HepG2 (cell line): Measurements from ENCODE around the gene PAPSS2. TPM values are rescaled to one million over a fixed set of nuclear protein-coding genes. Genes with fewer than 3 reads are reported as not detected.

ENCODE experiments used
- KLF9 ChIP-seq: IDR thresholded peaks from 2 replicates; pipeline ENCODE4 v1.6.1; 2016; ENCODE audit warnings: low read depth
- MXI1 ChIP-seq: IDR thresholded peaks from 3 replicates; pipeline ENCODE4 v1.6.1; 2012; ENCODE audit warnings: low read depth, low read length, inconsistent platforms, borderline replicate concordance
- NCOA1 ChIP-seq: sonication (generic); formaldehyde crosslinking; IDR thresholded peaks from 2 replicates; pipeline ENCODE4 v1.9.0; 2021; ENCODE audit warnings: missing genetic modification reagents
- RBAK ChIP-seq: sonication (generic); formaldehyde crosslinking; IDR thresholded peaks from 2 replicates; pipeline ENCODE4 v1.5.1; 2020; ENCODE audit warnings: mild to moderate bottlenecking, missing genetic modification reagents
- TARDBP ChIP-seq: sonication (generic); formaldehyde crosslinking; IDR thresholded peaks from 2 replicates; pipeline ENCODE4 v1.8.0; 2022; ENCODE audit warnings: mild to moderate bottlenecking, missing genetic modification reagents
- ZNF256 ChIP-seq: sonication (generic); formaldehyde crosslinking; conservative IDR thresholded peaks from 2 replicates; pipeline ENCODE4 v1.4.0; 2020; ENCODE audit warnings: missing genetic modification reagents
- ZNF367 ChIP-seq: sonication (generic); formaldehyde crosslinking; IDR thresholded peaks from 2 replicates; pipeline ENCODE4 v1.4.0; 2020; ENCODE audit warnings: missing genetic modification reagents, borderline replicate concordance
- ZNF382 ChIP-seq: sonication (generic); formaldehyde crosslinking; IDR thresholded peaks from 2 replicates; pipeline ENCODE4 v1.5.0; 2020; ENCODE audit warnings: missing genetic modification reagents, mild to moderate bottlenecking, borderline replicate concordance
- ZNF563 ChIP-seq: sonication (generic); formaldehyde crosslinking; IDR thresholded peaks from 2 replicates; pipeline ENCODE4 v1.8.0; 2022; ENCODE audit warnings: mild to moderate bottlenecking, moderate library complexity, missing genetic modification reagents
- ZNF772 ChIP-seq: sonication (generic); formaldehyde crosslinking; IDR thresholded peaks from 2 replicates; pipeline ENCODE4 v1.5.0; 2020; ENCODE audit warnings: mild to moderate bottlenecking, missing genetic modification reagents
- ZSCAN9 ChIP-seq: IDR thresholded peaks from 2 replicates; pipeline ENCODE4 v1.6.1; 2016; ENCODE audit warnings: borderline replicate concordance
- polyA plus RNA-seq, 8 experiments: library from polyadenylated mRNA; depleted of rRNA in 3 of 8; stranded (reverse) in 7 of 8; unstranded in 1 of 8; fragments of >200 nt; fragmentation: Illumina TruSeq in 4 of 8; extraction: Trizol in 4 of 8; gene quantifications; 2 replicates each; pipeline versions ENCODE4 v1.2.1 to v1.2.3, GENCODE V29; 2011 to 2016; ENCODE audit warnings: low read depth in 4 of 8, missing spikeins in 1 of 8, mixed read lengths in 1 of 8; ENCODE audit not compliant: insufficient read depth in 1 of 8
- total RNA-seq, 5 experiments: library from RNA; depleted of rRNA; stranded (reverse); fragments of >200 nt; fragmentation: Illumina TruSeq; extraction: Trizol; gene quantifications; 2 replicates each; pipeline ENCODE4 v1.2.3, GENCODE V29; 2016; ENCODE audit warnings: low read depth in 1 of 5
- TF ChIP-seq, protein P1 (sequence below): sonication (generic); formaldehyde crosslinking; IDR thresholded peaks from 2 replicates; pipeline ENCODE4 v1.9.0; 2022; ENCODE audit warnings: low read depth, missing genetic modification reagents
- TF ChIP-seq, protein P2 (sequence below): sonication (generic); formaldehyde crosslinking; IDR thresholded peaks from 2 replicates; pipeline ENCODE4 v1.5.1; 2020; ENCODE audit warnings: missing genetic modification reagents, mild to moderate bottlenecking, borderline replicate concordance
- TF ChIP-seq, protein P3 (sequence below): IDR thresholded peaks from 2 replicates; pipeline ENCODE4 v1.6.1; 2016
- TF ChIP-seq, protein P4 (sequence below): IDR thresholded peaks from 2 replicates; pipeline ENCODE4 v1.6.1; 2016; ENCODE audit warnings: missing compliant biosample characterization, missing genetic modification reagents, borderline replicate concordance
- TF ChIP-seq, protein P5 (sequence below): sonication (generic); formaldehyde crosslinking; IDR thresholded peaks from 2 replicates; pipeline ENCODE4 v1.5.1; 2020; ENCODE audit warnings: missing genetic modification reagents, mild to moderate bottlenecking, borderline replicate concordance

Gene PAPSS2
- total and polyA plus RNA-seq, 2 of the 13 experiments (the other 11 are each of a cell fraction or from before 2014, with no cell fraction given), result 0.11 to 0.12 TPM

DNA sequence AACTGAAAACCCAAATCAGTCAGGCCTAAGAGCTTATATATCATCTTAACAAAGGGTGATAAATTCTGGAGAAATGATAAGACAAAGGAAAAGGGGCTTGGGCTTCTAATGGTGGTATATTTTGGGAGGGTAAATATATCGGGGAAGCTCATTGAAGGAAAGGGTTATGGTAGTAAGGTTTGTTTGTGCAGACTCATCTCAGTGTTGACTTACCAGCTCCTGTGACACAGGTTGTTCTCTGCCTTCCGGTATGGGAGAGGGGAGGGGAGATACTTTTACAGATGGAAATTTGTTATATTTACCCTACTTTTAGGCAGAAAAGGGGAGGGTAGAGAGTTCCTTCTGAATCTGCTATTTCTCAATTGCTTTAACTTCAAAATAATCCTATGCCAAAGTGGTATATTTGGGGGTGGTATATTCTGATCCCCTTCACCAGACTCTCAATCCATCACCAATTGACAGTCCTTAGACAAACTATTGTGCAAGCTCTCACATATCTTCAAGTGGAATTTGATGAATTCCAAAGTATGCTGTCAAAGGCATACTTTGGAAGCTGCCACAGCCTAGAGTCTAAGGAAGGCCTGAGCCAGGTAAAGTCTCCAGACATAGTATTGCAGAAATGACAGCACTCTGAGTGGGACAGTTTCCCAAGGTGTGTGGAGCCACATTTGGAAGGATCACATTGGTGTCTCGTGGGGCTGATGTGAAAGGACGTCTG lies 13.3 kb upstream of the PAPSS2 start (continued):
- TF ChIP-seq ZNF563 (CRISPR knock-in tag), result no peak
- TF ChIP-seq, protein P1, sequence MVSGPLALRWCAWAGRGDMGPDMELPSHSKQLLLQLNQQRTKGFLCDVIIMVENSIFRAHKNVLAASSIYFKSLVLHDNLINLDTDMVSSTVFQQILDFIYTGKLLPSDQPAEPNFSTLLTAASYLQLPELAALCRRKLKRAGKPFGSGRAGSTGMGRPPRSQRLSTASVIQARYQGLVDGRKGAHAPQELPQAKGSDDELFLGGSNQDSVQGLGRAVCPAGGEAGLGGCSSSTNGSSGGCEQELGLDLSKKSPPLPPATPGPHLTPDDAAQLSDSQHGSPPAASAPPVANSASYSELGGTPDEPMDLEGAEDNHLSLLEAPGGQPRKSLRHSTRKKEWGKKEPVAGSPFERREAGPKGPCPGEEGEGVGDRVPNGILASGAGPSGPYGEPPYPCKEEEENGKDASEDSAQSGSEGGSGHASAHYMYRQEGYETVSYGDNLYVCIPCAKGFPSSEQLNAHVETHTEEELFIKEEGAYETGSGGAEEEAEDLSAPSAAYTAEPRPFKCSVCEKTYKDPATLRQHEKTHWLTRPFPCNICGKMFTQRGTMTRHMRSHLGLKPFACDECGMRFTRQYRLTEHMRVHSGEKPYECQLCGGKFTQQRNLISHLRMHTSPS (CRISPR knock-in tag), result no peak
- TF ChIP-seq, protein P2, sequence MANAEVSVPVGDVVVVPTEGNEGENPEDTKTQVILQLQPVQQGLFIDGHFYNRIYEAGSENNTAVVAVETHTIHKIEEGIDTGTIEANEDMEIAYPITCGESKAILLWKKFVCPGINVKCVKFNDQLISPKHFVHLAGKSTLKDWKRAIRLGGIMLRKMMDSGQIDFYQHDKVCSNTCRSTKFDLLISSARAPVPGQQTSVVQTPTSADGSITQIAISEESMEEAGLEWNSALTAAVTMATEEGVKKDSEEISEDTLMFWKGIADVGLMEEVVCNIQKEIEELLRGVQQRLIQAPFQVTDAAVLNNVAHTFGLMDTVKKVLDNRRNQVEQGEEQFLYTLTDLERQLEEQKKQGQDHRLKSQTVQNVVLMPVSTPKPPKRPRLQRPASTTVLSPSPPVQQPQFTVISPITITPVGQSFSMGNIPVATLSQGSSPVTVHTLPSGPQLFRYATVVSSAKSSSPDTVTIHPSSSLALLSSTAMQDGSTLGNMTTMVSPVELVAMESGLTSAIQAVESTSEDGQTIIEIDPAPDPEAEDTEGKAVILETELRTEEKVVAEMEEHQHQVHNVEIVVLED, result no peak
- no peak for TF ChIP-seq TARDBP
- TF ChIP-seq KLF9 (CRISPR knock-in tag), result no peak
- no peak for TF ChIP-seq NCOA1 (CRISPR knock-in tag)
- no peak for TF ChIP-seq ZNF256 (CRISPR knock-in tag)
- no peak for TF ChIP-seq ZNF367 (CRISPR knock-in tag)
- TF ChIP-seq, protein P3, sequence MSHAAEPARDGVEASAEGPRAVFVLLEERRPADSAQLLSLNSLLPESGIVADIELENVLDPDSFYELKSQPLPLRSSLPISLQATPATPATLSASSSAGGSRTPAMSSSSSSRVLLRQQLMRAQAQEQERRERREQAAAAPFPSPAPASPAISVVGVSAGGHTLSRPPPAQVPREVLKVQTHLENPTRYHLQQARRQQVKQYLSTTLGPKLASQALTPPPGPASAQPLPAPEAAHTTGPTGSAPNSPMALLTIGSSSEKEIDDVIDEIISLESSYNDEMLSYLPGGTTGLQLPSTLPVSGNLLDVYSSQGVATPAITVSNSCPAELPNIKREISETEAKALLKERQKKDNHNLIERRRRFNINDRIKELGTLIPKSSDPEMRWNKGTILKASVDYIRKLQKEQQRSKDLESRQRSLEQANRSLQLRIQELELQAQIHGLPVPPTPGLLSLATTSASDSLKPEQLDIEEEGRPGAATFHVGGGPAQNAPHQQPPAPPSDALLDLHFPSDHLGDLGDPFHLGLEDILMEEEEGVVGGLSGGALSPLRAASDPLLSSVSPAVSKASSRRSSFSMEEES (CRISPR knock-in tag), result peak; percentile 79
- TF ChIP-seq, protein P4, sequence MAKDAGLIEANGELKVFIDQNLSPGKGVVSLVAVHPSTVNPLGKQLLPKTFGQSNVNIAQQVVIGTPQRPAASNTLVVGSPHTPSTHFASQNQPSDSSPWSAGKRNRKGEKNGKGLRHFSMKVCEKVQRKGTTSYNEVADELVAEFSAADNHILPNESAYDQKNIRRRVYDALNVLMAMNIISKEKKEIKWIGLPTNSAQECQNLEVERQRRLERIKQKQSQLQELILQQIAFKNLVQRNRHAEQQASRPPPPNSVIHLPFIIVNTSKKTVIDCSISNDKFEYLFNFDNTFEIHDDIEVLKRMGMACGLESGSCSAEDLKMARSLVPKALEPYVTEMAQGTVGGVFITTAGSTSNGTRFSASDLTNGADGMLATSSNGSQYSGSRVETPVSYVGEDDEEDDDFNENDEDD (CRISPR knock-in tag), result no peak
- TF ChIP-seq ZNF772 (CRISPR knock-in tag), result no peak
- 0 out of 2 replicates have a peak, but pooled peaks have one; percentile 15 for TF ChIP-seq ZSCAN9 (CRISPR knock-in tag)
- no peak for TF ChIP-seq MXI1
- TF ChIP-seq RBAK, result no peak
- TF ChIP-seq ZNF382, result no peak
- TF ChIP-seq, protein P5, sequence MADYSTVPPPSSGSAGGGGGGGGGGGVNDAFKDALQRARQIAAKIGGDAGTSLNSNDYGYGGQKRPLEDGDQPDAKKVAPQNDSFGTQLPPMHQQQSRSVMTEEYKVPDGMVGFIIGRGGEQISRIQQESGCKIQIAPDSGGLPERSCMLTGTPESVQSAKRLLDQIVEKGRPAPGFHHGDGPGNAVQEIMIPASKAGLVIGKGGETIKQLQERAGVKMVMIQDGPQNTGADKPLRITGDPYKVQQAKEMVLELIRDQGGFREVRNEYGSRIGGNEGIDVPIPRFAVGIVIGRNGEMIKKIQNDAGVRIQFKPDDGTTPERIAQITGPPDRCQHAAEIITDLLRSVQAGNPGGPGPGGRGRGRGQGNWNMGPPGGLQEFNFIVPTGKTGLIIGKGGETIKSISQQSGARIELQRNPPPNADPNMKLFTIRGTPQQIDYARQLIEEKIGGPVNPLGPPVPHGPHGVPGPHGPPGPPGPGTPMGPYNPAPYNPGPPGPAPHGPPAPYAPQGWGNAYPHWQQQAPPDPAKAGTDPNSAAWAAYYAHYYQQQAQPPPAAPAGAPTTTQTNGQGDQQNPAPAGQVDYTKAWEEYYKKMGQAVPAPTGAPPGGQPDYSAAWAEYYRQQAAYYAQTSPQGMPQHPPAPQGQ (CRISPR knock-in tag), result no peak
